ENCODE results near the gene SLC19A2. TPM values are rescaled to one million over a fixed set of nuclear protein-coding genes. Genes with fewer than 3 reads are reported as not detected.

Gene SLC19A2
- total RNA-seq, 1 experiment from 2014 or later, result 12.8 TPM

DNA sequence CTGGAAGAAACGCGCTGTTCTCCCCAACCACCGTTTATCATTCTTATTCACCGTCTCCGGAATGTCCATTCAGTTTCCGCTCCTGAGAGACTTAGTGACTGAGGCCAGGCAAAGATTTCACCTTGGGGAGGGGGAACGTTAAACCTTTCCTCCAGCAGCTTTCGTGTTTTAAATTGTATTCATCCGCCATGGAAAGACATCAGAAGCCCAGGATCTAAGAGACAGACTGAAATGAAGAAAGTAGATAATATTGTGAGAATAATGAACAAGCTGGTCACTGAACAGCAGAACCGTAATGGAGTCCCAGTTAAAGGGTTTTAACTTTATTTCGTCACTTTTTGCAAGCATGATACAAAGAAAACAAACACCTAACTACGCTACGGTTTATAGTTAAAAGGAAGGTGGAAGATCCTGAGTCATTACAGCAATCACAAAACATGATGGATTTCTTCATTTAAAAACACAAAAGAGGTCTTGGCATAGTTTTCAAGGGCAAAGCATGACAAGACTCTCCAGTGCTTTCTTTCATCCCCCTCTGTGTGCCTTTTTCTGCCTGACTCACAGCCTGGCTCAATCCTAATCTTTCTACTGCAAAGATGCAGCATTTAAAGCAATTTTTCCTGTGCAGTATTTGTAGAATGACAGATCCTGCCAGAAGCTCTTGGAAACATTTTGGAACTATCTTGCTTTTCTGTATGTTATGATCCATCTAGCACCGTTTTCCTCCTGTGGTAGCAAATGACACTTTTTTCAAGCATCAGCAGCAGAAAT, 722 bp upstream of the SLC19A2 start:
- Histone ChIP-seq H3K9ac (ENCODE audit: extremely low read depth, insufficient read length, low read length) (peak overlapping the region; percentile 60), H3K4me1 (ENCODE audit: insufficient read depth, low read length) (peaks cover 9% of the 10 kb centered on the region), H2BK12ac (ENCODE audit: insufficient read length, low read depth, low read length) (no peak overlapping the region), H3K23me2 (ENCODE audit: insufficient read length, low read depth, low read length, poor library complexity, severe bottlenecking) (peaks cover 15% of the 10 kb centered on the region), H2AK5ac (ENCODE audit: insufficient read length, low read length) (no peak overlapping the region), H4K91ac (ENCODE audit: insufficient read length, low read depth, low read length) (no peak overlapping the region), H3K14ac (ENCODE audit: insufficient read depth, low read length) (0 out of 2 replicates have a peak overlapping the region, but pooled peaks have one; percentile 33), H3K27me3 (ENCODE audit: insufficient read depth, low read length) (no peaks in the 10 kb centered on the region), H2BK120ac (ENCODE audit: low read depth, low read length, poor library complexity, severe bottlenecking) (no peak overlapping the region), H4K20me1 (ENCODE audit: control insufficient read depth, insufficient read depth, insufficient read length) (no peaks in the 10 kb centered on the region), H2BK5ac (ENCODE audit: insufficient read length, low read length) (no peak overlapping the region), H2AFZ (ENCODE audit: low read length) (no peak overlapping the region), H3K18ac (ENCODE audit: insufficient read length, low read depth, low read length) (peak overlapping the region; percentile 31), H3K56ac (ENCODE audit: insufficient read length, low read depth, low read length) (no peak overlapping the region), H3K79me2 (ENCODE audit: insufficient read depth, low read length) (peaks cover 23% of the 10 kb centered on the region; the same call in 1 of the 2 replicates), H3K23ac (ENCODE audit: insufficient read length, low read depth, low read length) (no peak overlapping the region), H4K8ac (replicated peaks; ENCODE audit: insufficient read length, low read depth, low read length) (no peak overlapping the region), H3T11ph (ENCODE audit: low read length) (no peak overlapping the region), H3K4me2 (ENCODE audit: insufficient read depth, insufficient read length, low read length) (peak overlapping the region; percentile 95), H3K79me1 (ENCODE audit: insufficient read depth, low read depth, low read length, poor library complexity, severe bottlenecking) (peaks cover 4% of the 10 kb centered on the region), H4K5ac (ENCODE audit: insufficient read length, low read depth, low read length) (no peak overlapping the region), H3K4ac (ENCODE audit: low read depth, low read length) (no peak overlapping the region), H2BK20ac (ENCODE audit: low read depth, low read length, poor library complexity, severe bottlenecking) (no peak overlapping the region), H3K9me3 (ENCODE audit: control insufficient read depth, low read depth, low read length) (no peaks in the 10 kb centered on the region), H2BK15ac (ENCODE audit: low read depth, low read length) (no peak overlapping the region), H3K27ac (ENCODE audit: insufficient read length, low read depth, low read length) (peak overlapping the region; percentile 59)
- Mint-ChIP-seq H3K36me3 (ENCODE audit: insufficient read depth in 1 of 3, low read depth in 3 of 3) (no peaks in the 10 kb centered on the region; a peak in 1 of 7 replicates), H3K27ac (peak overlapping the region; percentile 80 to 98 (median 98)), H3K27me3 (ENCODE audit: low read depth) (no peaks in the 10 kb centered on the region), H3K4me3 (peak overlapping the region; percentile 85 to 97), H3K4me1 (peaks cover 52 to 53% of the 10 kb centered on the region in 2 experiments), H3K9me3 (no peaks in the 10 kb centered on the region; a peak in 1 of 5 replicates)
- TF ChIP-seq, protein P1, sequence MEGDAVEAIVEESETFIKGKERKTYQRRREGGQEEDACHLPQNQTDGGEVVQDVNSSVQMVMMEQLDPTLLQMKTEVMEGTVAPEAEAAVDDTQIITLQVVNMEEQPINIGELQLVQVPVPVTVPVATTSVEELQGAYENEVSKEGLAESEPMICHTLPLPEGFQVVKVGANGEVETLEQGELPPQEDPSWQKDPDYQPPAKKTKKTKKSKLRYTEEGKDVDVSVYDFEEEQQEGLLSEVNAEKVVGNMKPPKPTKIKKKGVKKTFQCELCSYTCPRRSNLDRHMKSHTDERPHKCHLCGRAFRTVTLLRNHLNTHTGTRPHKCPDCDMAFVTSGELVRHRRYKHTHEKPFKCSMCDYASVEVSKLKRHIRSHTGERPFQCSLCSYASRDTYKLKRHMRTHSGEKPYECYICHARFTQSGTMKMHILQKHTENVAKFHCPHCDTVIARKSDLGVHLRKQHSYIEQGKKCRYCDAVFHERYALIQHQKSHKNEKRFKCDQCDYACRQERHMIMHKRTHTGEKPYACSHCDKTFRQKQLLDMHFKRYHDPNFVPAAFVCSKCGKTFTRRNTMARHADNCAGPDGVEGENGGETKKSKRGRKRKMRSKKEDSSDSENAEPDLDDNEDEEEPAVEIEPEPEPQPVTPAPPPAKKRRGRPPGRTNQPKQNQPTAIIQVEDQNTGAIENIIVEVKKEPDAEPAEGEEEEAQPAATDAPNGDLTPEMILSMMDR (conservative IDR thresholded peaks at IDR 0.05), result no peak
- WGBS (ENCODE audit: extremely low coverage, insufficient read length, low lambda C conversion rate), result no CpG with 5 or more reads among the region's 14 CpGs
- DNase-seq, result no peak

All from H9 (cell line).